Smooth muscle cell (in vitro differentiated cells): ENCODE measurements around the gene VIPR2. TPM values are rescaled to one million over a fixed set of nuclear protein-coding genes. Genes with fewer than 3 reads are reported as not detected.
"Not testable (repeated sequence)": the region's sequence is repeated elsewhere in the genome, so short reads cannot be mapped to it uniquely, and the experiment has no call there.

Source experiments
- DNase-seq: peaks from one replicate; lab custom pipeline; 2025; ENCODE audit not compliant: unreplicated experiment; lab: John Stamatoyannopoulos, UW
- H2AFZ ChIP-seq: fragments of 200-600 bp; sonication (generic); 2 replicates; pipeline ENCODE4 v1.6.0; 2016; ENCODE audit warnings: antibody characterized with exemption, low read depth, mild to moderate bottlenecking
- H3F3A ChIP-seq: fragments of 200-600 bp; sonication (generic); 2 replicates; pipeline ENCODE4 v1.6.0; 2017; ENCODE audit warnings: antibody characterized with exemption, low read depth
- H3K27ac ChIP-seq: fragments of 200-600 bp; sonication (generic); 2 replicates; pipeline ENCODE4 v1.5.1; 2016; ENCODE audit warnings: low read depth, mild to moderate bottlenecking
- H3K27me3 ChIP-seq: fragments of 200-600 bp; sonication (generic); 2 replicates; pipeline ENCODE4 v1.6.1; 2016; ENCODE audit warnings: low read depth, mild to moderate bottlenecking
- H3K36me3 ChIP-seq: fragments of 200-600 bp; sonication (generic); 2 replicates; pipeline ENCODE4 v1.5.1; 2016; ENCODE audit warnings: low read depth
- H3K4me1 ChIP-seq: fragments of 200-600 bp; sonication (generic); 2 replicates; pipeline ENCODE4 v1.5.1; 2016; ENCODE audit warnings: low read depth
- H3K4me2 ChIP-seq: fragments of 200-600 bp; sonication (generic); 2 replicates; pipeline ENCODE4 v1.6.0; 2016; ENCODE audit warnings: mild to moderate bottlenecking
- H3K4me3 ChIP-seq: fragments of 200-600 bp; sonication (generic); 2 replicates; pipeline ENCODE4 v1.5.1; 2016; ENCODE audit warnings: mild to moderate bottlenecking
- H3K79me2 ChIP-seq: fragments of 200-600 bp; sonication (generic); 2 replicates; pipeline ENCODE4 v1.6.0; 2016; ENCODE audit warnings: low read depth, mild to moderate bottlenecking
- H3K9ac ChIP-seq: fragments of 200-600 bp; sonication (generic); 2 replicates; pipeline ENCODE4 v1.6.0; 2016; ENCODE audit warnings: low read depth
- H3K9me3 ChIP-seq: fragments of 200-600 bp; sonication (generic); replicated peaks from 2 replicates; pipeline ENCODE4 v1.5.1; 2016; ENCODE audit warnings: low read depth
- H4K20me1 ChIP-seq: fragments of 200-600 bp; sonication (generic); 2 replicates; pipeline ENCODE4 v1.6.0; 2016; ENCODE audit warnings: low read depth
- CTCF ChIP-seq: fragments of 200-600 bp; sonication (generic); IDR thresholded peaks from 2 replicates; pipeline ENCODE4 v1.5.1; 2017; ENCODE audit warnings: borderline replicate concordance, mild to moderate bottlenecking, antibody characterized with exemption; ENCODE audit not compliant: insufficient read depth, poor library complexity, severe bottlenecking
- WGBS: methylation state at CpG from one replicate; pipeline ENCODE4 v1.1.7; 2016; ENCODE audit warnings: low lambda C conversion rate; 5-methylcytosine and 5-hydroxymethylcytosine counted together
- polyA plus RNA-seq: library from polyadenylated mRNA; unstranded; fragments of >200 nt; fragmentation: Nextera tagmentation; extraction: Ambion mirVana; gene quantifications from 2 replicates; pipeline ENCODE4 v1.2.1, GENCODE V29; 2016
- total RNA-seq: library from RNA; depleted of rRNA; stranded (reverse); fragments of >200 nt; gene quantifications from 2 replicates; pipeline ENCODE4 v1.2.3, GENCODE V29; 2014

VIPR2 gene
- total and polyA plus RNA-seq, 2 experiments from 2014 or later = not detected

DNA sequence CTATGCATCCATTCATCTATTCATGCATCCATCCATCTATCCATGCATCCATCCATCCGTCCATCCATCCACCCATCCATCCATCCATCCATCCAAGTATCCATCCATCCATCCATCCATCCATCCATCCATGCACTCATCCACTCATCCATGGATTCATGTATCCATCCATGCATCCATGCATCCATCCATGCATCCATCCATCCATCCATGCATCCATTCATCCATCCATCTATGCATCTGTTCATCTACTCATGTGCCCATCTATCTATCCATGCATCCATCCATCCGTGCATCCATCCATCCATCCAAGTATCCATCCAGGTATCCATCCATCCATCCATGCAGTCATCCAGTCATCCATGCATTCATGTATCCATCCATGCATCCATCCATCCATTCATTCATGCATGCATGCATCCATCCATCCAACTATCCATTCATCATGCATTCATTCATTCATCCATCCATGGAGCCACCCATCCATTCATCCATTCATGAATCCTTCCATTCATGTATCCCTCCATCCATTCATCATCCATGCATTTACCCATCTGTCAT, 156.3 kb downstream of the VIPR2 start:
- Histone ChIP-seq H3F3A (no peaks in the 10 kb centered on the region), H3K9me3 (no peaks in the 10 kb centered on the region), H2AFZ (no peak overlapping the region), H3K4me1 (no peaks in the 10 kb centered on the region), H3K4me2 (no peak overlapping the region), H3K79me2 (no peaks in the 10 kb centered on the region), H3K9ac (no peak overlapping the region), H3K4me3 (no peak overlapping the region), H4K20me1 (no peaks in the 10 kb centered on the region), H3K27ac (no peak overlapping the region), H3K36me3 (no peaks in the 10 kb centered on the region), H3K27me3 (peaks cover 35% of the 10 kb centered on the region)
- no peak for TF ChIP-seq CTCF
- WGBS = 77% methylated on average over 2 of the region's 2 CpGs
- no peak for DNase-seq

DNA sequence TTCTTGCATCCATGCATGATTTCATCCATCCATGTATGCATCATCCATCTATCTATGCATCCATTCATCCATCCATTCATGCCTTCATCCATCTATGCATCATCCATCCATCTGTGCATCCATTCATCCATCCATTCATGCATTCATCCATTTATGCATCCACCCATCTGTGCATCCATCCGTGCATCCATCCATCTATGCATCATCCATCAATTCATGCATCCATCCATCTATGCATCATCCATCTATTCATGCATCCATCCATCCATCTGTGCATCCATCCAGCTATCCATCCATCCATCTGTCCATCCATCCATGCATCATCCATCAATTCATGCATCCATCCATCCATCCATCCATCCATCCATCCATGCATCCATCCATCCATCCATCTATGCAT, 157.0 kb downstream of the VIPR2 start:
- no peak overlapping the region for H3K4me3 ChIP-seq
- DNase-seq = no peak
- H3K27me3 ChIP-seq = peaks cover 28% of the 10 kb centered on the region
- 0% methylated on average over 1 of the region's 1 CpG for WGBS
- H3K9ac ChIP-seq = no peak overlapping the region
- H2AFZ ChIP-seq = no peak overlapping the region
- H3K27ac ChIP-seq = no peak overlapping the region
- TF ChIP-seq CTCF = no peak
- H3F3A ChIP-seq = no peaks in the 10 kb centered on the region
- no peaks in the 10 kb centered on the region for H3K36me3 ChIP-seq
- no peaks in the 10 kb centered on the region for H3K79me2 ChIP-seq
- no peak overlapping the region for H3K4me2 ChIP-seq
- H3K9me3 ChIP-seq = no peaks in the 10 kb centered on the region
- no peaks in the 10 kb centered on the region for H3K4me1 ChIP-seq
- H4K20me1 ChIP-seq = no peaks in the 10 kb centered on the region

GRCh38 chr7:158985583-158985982, 159.1 kb downstream of the VIPR2 start:
- no peak for DNase-seq
- WGBS = 90% methylated on average over 4 of the region's 4 CpGs
- H3F3A ChIP-seq = no peaks in the 10 kb centered on the region
- no peak overlapping the region for H2AFZ ChIP-seq
- H3K27ac ChIP-seq = no peak overlapping the region
- H3K27me3 ChIP-seq = peaks cover 8% of the 10 kb centered on the region
- no peaks in the 10 kb centered on the region for H4K20me1 ChIP-seq
- H3K9me3 ChIP-seq = peaks cover 4% of the 10 kb centered on the region
- H3K36me3 ChIP-seq = no peaks in the 10 kb centered on the region
- no peak for TF ChIP-seq CTCF
- H3K4me2 ChIP-seq = no peak overlapping the region
- H3K4me1 ChIP-seq = no peaks in the 10 kb centered on the region
- no peak overlapping the region for H3K4me3 ChIP-seq
- H3K79me2 ChIP-seq = no peaks in the 10 kb centered on the region
- H3K9ac ChIP-seq = no peak overlapping the region

GRCh38 chr7:158984007-158984406, 160.7 kb downstream of the VIPR2 start:
- H4K20me1 ChIP-seq, H2AFZ ChIP-seq, H3F3A ChIP-seq, H3K4me3 ChIP-seq, H3K27me3 ChIP-seq, DNase-seq, H3K79me2 ChIP-seq, H3K9ac ChIP-seq, H3K4me1 ChIP-seq, H3K9me3 ChIP-seq, H3K27ac ChIP-seq, H3K4me2 ChIP-seq, H3K36me3 ChIP-seq: not testable (repeated sequence)
- 88% methylated on average over 2 of the region's 2 CpGs for WGBS

DNA sequence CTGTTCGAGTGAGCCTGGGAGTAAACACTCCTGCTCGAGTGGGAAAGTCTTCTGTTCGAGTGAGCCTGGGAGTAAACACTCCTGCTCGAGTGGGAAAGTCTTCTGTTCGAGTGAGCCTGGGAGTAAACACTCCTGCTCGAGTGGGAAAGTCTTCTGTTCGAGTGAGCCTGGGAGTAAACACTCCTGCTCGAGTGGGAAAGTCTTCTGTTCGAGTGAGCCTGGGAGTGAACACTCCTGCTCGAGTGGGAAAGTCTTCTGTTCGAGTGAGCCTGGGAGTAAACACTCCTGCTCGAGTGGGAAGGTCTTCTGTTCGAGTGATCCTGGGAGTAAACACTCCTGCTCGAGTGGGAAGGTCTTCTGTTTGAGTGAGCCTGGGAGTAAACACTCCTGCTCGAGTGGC, 162.6 kb downstream of the VIPR2 start:
- not testable (repeated sequence) for H3K4me2 ChIP-seq, H3K27ac ChIP-seq, H3K9me3 ChIP-seq, H3K9ac ChIP-seq, H3K27me3 ChIP-seq, H3K4me3 ChIP-seq, H3K79me2 ChIP-seq, H3K4me1 ChIP-seq, H3K36me3 ChIP-seq, H2AFZ ChIP-seq, DNase-seq, H4K20me1 ChIP-seq, H3F3A ChIP-seq
- 91% methylated on average over 7 of the region's 15 CpGs for WGBS
